Caco-2 (cell line): ENCODE results near the gene SELENOI. TPM values are rescaled to one million over a fixed set of nuclear protein-coding genes. Genes with fewer than 3 reads are reported as not detected.

Experiments used
- BruUV-seq: library from RNA; stranded (reverse); fragments of 400-500 nt; replicated peaks from 2 replicates; lab custom pipeline; 2021; lab: Mats Ljungman, UMichigan
- CTCF ChIA-PET: fragments of 300-600 bp; sonication (Branson Sonifier 250); formaldehyde crosslinking; loops from one replicate; lab custom pipeline; 2022; ENCODE audit warnings: antibody characterized with exemption; lab: Charles Lee
- POLR2A ChIA-PET: fragments of 300-600 bp; sonication (Branson Sonifier 250); formaldehyde crosslinking; loops from one replicate; lab custom pipeline; 2022; ENCODE audit warnings: antibody characterized with exemption; lab: Charles Lee
- DNase-seq, 2 experiments: peaks; one replicate each; pipeline versions ENCODE4 v3.0.0 to v3.0.0-alpha.2; 2020 to 2022
- H3K27me3 ChIP-seq: replicated peaks from 2 replicates; pipeline ENCODE4 v1.6.0; 2011; ENCODE audit warnings: low read length; ENCODE audit not compliant: control insufficient read depth, insufficient read depth
- H3K36me3 ChIP-seq: 2 replicates; pipeline ENCODE4 v1.5.1; 2011; ENCODE audit warnings: low read length; ENCODE audit not compliant: control insufficient read depth, insufficient read depth
- H3K4me1 ChIP-seq: fragments of 250-450 bp; sonication (Bioruptor Pico); 2 replicates; pipeline ENCODE4 v1.5.1; 2020; ENCODE audit warnings: mild to moderate bottlenecking
- H3K4me3 ChIP-seq: 2 replicates; pipeline ENCODE4 v1.5.1; 2011; ENCODE audit warnings: low read depth, mild to moderate bottlenecking, control low read depth, low read length
- H3K9me3 ChIP-seq: fragments of 250-450 bp; sonication (Bioruptor Pico); 2 replicates; pipeline ENCODE4 v1.5.1; 2020; ENCODE audit warnings: mild to moderate bottlenecking, moderate library complexity
- H3K27ac Mint-ChIP-seq: one replicate; pipeline ENCODE4 v1.8.0; 2022; ENCODE audit warnings: mixed read lengths; ENCODE audit not compliant: unreplicated experiment
- H3K27me3 Mint-ChIP-seq: one replicate; pipeline ENCODE4 v1.8.0; 2022; ENCODE audit warnings: mixed read lengths; ENCODE audit not compliant: insufficient read depth, unreplicated experiment
- H3K36me3 Mint-ChIP-seq: one replicate; pipeline ENCODE4 v1.8.0; 2022; ENCODE audit warnings: mild to moderate bottlenecking, mixed read lengths; ENCODE audit not compliant: insufficient read depth, unreplicated experiment
- H3K4me1 Mint-ChIP-seq: one replicate; pipeline ENCODE4 v1.8.0; 2022; ENCODE audit warnings: low read depth, mixed read lengths; ENCODE audit not compliant: unreplicated experiment
- H3K4me3 Mint-ChIP-seq: one replicate; pipeline ENCODE4 v1.8.0; 2022; ENCODE audit warnings: mild to moderate bottlenecking, moderate library complexity, mixed read lengths; ENCODE audit not compliant: unreplicated experiment
- H3K9me3 Mint-ChIP-seq: one replicate; pipeline ENCODE4 v1.8.0; 2022; ENCODE audit warnings: mixed read lengths; ENCODE audit not compliant: unreplicated experiment
- intact Hi-C: fragments of 100-400 bp; cut with micrococcal nuclease; formaldehyde crosslinking; loops from one replicate; pipeline ENCODE4 v1.10.0; 2022; ENCODE audit not compliant: unreplicated experiment
- total RNA-seq: library from RNA; stranded (reverse); gene quantifications from 2 replicates; pipeline ENCODE4 v1.2.3, GENCODE V29; 2022
- TF ChIP-seq, protein P1 (sequence below), 2 experiments: fragments of 200-600 bp in 1 of 2; IDR thresholded peaks; 1 replicate in 1 of 2; 2 replicates in 1 of 2; pipeline versions ENCODE4 v1.5.1 to v1.8.0; 2011 to 2022; ENCODE audit warnings: antibody characterized with exemption in 1 of 2, control low read depth in 1 of 2, inconsistent platforms in 1 of 2, low read depth in 1 of 2, low read length in 1 of 2, mild to moderate bottlenecking in 1 of 2, moderate library complexity in 1 of 2; ENCODE audit not compliant: insufficient read depth in 1 of 2, severe bottlenecking in 1 of 2, unreplicated experiment in 1 of 2

SELENOI gene
- total RNA-seq, 1 experiment from 2014 or later: 68.9 TPM

DNA sequence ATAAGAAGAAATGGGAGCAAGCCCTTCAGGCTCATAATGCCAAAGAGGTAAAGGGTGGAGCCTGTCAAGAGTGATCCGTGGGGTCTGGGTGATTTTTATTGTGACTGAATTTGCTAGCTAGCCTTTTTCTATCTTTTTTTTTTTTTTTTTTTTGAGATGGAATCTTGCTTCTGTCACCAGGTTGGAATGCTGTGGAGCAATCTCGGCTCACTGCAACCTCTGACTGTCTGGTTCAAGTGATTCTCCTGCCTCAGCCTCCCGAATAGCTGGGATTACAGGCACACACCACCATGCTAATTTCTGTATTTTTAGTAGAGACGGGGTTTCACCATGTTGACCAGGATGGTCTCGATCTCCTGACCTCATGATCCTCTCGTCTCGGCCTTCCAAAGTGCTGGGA lies 84.9 kb downstream of the SELENOI start:
- Mint-ChIP-seq H3K4me3 (no peak overlapping the region), H3K36me3 (no peaks in the 10 kb centered on the region), H3K27me3 (no peaks in the 10 kb centered on the region), H3K4me1 (no peaks in the 10 kb centered on the region), H3K9me3 (no peaks in the 10 kb centered on the region), H3K27ac (no peak overlapping the region)
- H3K36me3 ChIP-seq: no peaks in the 10 kb centered on the region
- intact Hi-C loops: no loop called here
- ChIA-PET CTCF (interaction anchor here (0.6 to 1.0 kb wide), 2 partner anchors 35 to 38 kb away, joined by 4 to 5 read pairs; no protein-coding TSS in a partner anchor), POLR2A (interaction anchor here (0.6 kb wide), 1 partner anchor 85 kb away, joined by 3 read pairs; the partner anchor contains the start of gene SELENOI)
- no peak overlapping the region for H3K4me3 ChIP-seq
- TF ChIP-seq, protein P1, sequence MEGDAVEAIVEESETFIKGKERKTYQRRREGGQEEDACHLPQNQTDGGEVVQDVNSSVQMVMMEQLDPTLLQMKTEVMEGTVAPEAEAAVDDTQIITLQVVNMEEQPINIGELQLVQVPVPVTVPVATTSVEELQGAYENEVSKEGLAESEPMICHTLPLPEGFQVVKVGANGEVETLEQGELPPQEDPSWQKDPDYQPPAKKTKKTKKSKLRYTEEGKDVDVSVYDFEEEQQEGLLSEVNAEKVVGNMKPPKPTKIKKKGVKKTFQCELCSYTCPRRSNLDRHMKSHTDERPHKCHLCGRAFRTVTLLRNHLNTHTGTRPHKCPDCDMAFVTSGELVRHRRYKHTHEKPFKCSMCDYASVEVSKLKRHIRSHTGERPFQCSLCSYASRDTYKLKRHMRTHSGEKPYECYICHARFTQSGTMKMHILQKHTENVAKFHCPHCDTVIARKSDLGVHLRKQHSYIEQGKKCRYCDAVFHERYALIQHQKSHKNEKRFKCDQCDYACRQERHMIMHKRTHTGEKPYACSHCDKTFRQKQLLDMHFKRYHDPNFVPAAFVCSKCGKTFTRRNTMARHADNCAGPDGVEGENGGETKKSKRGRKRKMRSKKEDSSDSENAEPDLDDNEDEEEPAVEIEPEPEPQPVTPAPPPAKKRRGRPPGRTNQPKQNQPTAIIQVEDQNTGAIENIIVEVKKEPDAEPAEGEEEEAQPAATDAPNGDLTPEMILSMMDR (IDR thresholded peaks at IDR 0.05; ENCODE audit: insufficient read depth in 1 of 2, low read depth in 1 of 2, low read length in 1 of 2, severe bottlenecking in 1 of 2, unreplicated experiment in 1 of 2): no peak
- BruUV-seq: no TSS peak
- no peaks in the 10 kb centered on the region for H3K27me3 ChIP-seq
- DNase-seq: peak in 1 of 2 experiments; percentile 22
- H3K9me3 ChIP-seq: no peaks in the 10 kb centered on the region
- peaks cover 5% of the 10 kb centered on the region; the same call in 1 of the 2 replicates for H3K4me1 ChIP-seq

DNA sequence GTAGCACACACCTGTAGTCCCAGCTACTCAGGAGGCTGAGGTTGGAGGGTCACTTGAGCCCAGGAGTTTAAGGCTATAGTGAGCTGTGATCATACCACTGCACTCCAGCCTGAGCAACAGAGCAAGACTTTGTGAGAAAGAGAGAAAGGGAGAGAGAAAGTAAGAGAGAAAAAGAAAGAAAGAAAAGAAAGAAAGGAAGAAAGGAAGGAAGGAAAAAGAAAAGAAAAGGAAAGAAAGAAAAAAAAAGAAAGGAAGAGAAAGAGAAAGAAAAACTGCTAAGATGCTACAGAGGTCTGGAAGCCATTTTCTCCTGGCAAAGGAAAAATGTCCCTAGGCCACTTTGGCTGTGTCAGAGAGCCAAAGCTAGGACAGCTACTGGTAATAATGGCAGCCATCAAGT lies 86.4 kb downstream of the SELENOI start:
- no peaks in the 10 kb centered on the region for H3K27me3 Mint-ChIP-seq
- H3K4me3 ChIP-seq: no peak overlapping the region
- DNase-seq: no peak
- peaks cover 5% of the 10 kb centered on the region; the same call in 1 of the 2 replicates for H3K4me1 ChIP-seq
- no peak overlapping the region for H3K4me3 Mint-ChIP-seq
- POLR2A ChIA-PET: interaction anchor here (0.6 kb wide), 1 partner anchor 259 kb away, joined by 3 read pairs; the partner anchor contains the start of gene GAREM2
- H3K27me3 ChIP-seq: no peaks in the 10 kb centered on the region
- CTCF ChIA-PET: interaction anchor here (0.6 kb wide), 1 partner anchor 851 kb away, joined by 3 read pairs; no protein-coding TSS in a partner anchor
- H3K4me1 Mint-ChIP-seq: no peaks in the 10 kb centered on the region
- intact Hi-C loops: no loop called here
- H3K36me3 Mint-ChIP-seq: no peaks in the 10 kb centered on the region
- H3K9me3 ChIP-seq: no peaks in the 10 kb centered on the region
- H3K27ac Mint-ChIP-seq: no peak overlapping the region
- no peaks in the 10 kb centered on the region for H3K9me3 Mint-ChIP-seq
- TF ChIP-seq, protein P1 (IDR thresholded peaks at IDR 0.05; ENCODE audit: insufficient read depth in 1 of 2, low read depth in 1 of 2, low read length in 1 of 2, severe bottlenecking in 1 of 2, unreplicated experiment in 1 of 2): no peak
- no TSS peak for BruUV-seq
- H3K36me3 ChIP-seq: no peaks in the 10 kb centered on the region

DNA sequence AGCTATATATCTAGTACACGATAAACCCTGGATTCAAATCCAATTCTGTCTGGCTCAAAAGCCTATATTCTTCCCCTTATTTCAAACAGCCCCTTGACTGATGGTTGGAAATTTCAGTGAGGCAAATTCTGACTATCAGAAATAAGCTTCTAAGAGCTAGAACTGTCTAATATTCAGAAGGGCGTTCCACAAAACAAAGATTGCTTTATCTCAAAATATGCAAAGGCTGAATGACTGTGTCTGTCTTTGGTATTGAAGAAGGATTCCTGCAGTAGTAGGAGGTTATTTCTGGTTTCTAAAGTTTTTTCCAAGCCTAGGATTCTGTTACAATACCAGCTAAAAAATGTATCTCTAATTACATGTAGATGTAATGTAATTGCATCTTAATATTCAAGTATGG lies 86.9 kb downstream of the SELENOI start:
- Histone ChIP-seq H3K4me1 (peaks cover 5% of the 10 kb centered on the region; the same call in 1 of the 2 replicates), H3K4me3 (no peak overlapping the region), H3K9me3 (no peaks in the 10 kb centered on the region), H3K36me3 (no peaks in the 10 kb centered on the region), H3K27me3 (no peaks in the 10 kb centered on the region)
- ChIA-PET POLR2A (interaction anchor here (0.6 kb wide), 1 partner anchor 260 kb away, joined by 3 read pairs; the partner anchor contains the start of gene GAREM2), CTCF (interaction anchor here (0.6 kb wide), 1 partner anchor 850 kb away, joined by 3 read pairs; no protein-coding TSS in a partner anchor)
- H3K27ac Mint-ChIP-seq: no peak overlapping the region
- no peak for DNase-seq
- H3K9me3 Mint-ChIP-seq: no peaks in the 10 kb centered on the region
- H3K36me3 Mint-ChIP-seq: no peaks in the 10 kb centered on the region
- H3K4me3 Mint-ChIP-seq: no peak overlapping the region
- no TSS peak for BruUV-seq
- no peaks in the 10 kb centered on the region for H3K27me3 Mint-ChIP-seq
- intact Hi-C loops: no loop called here
- H3K4me1 Mint-ChIP-seq: no peaks in the 10 kb centered on the region
- TF ChIP-seq, protein P1 (IDR thresholded peaks at IDR 0.05; ENCODE audit: insufficient read depth in 1 of 2, low read depth in 1 of 2, low read length in 1 of 2, severe bottlenecking in 1 of 2, unreplicated experiment in 1 of 2): no peak
